GM10266 (cell line): Measurements from ENCODE around the gene ENAM.

Experiments used
- DNase-seq: peaks from one replicate; pipeline ENCODE4 v3.0.0; 2012; ENCODE audit errors: extremely low spot score
- TF ChIP-seq, protein P1 (sequence below): IDR thresholded peaks from 2 replicates; pipeline ENCODE4 v1.5.1; 2012; ENCODE audit warnings: mild to moderate bottlenecking, low read depth; ENCODE audit not compliant: control insufficient read depth, insufficient read depth; ENCODE audit errors: missing control alignments

ENAM gene

DNA sequence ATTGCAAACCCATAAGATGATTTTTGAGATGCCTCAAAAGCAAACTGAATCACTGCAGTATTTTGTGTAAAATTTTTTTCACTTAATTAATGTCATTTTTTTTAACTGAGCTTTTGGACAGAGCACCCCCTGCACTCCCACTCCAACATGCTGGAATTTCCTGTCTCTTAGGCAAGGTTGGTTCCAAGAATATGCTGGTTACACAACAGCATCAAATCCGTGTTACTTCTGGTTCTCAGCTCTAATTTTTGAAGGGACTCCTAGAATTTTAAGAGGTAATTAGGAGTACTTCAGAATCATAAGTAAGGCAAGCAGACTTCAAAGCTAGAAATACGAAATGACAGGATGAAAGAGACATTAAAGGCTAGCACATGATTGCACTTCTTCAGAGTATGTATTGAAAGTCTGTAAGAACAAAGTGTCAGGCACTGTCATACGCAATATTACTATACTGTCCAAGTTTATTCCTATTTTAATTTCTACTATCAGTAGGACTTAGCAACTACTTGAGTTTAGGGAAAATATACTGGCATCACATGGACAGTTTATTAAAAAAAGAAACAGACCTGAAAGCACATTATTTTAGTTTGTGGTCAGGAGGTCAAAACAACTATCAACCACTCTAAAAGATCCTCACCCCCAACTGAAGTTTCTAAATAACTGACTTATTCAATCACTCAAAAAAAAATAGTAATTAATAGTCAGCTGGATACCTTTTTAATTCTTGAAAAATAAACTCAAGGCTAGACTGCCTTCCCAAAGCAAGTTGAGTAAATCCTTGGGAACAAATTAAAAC is 39.4 kb downstream of the ENAM start:
- TF ChIP-seq, protein P1, sequence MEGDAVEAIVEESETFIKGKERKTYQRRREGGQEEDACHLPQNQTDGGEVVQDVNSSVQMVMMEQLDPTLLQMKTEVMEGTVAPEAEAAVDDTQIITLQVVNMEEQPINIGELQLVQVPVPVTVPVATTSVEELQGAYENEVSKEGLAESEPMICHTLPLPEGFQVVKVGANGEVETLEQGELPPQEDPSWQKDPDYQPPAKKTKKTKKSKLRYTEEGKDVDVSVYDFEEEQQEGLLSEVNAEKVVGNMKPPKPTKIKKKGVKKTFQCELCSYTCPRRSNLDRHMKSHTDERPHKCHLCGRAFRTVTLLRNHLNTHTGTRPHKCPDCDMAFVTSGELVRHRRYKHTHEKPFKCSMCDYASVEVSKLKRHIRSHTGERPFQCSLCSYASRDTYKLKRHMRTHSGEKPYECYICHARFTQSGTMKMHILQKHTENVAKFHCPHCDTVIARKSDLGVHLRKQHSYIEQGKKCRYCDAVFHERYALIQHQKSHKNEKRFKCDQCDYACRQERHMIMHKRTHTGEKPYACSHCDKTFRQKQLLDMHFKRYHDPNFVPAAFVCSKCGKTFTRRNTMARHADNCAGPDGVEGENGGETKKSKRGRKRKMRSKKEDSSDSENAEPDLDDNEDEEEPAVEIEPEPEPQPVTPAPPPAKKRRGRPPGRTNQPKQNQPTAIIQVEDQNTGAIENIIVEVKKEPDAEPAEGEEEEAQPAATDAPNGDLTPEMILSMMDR = no peak
- DNase-seq = no peak

DNA sequence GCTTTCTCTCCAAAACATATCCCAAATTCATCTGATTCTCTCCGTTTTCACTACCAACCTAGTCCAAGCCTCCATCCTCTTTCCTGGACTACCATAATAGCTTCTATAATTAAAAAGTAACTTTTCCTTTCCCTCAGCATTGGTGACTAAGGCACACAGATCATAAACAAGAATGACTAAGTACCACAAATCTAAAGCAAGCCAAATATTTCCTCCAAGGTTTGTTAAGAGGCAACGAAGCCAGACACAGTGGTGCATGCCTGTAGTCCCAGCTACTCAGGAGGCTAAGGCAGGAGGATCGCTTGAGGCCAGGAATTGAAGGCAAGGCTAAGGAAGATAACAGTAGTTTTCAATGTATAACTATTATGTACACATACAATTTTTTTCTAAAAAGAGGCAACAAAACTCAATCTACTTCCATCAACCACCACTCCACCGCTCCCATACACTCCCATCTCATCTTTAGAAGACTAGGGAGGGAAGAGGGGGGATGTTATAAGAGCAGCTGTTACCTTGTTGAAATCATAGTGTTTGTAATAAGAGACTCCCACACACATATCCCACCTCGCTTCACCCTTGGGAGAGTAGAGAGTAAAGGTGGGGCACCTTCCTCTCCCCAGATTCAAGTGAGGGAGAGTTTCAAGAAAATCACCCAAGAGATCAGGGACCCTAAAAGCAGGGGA is 41.9 kb downstream of the ENAM start:
- no peak for DNase-seq
- TF ChIP-seq, protein P1 = no peak

DNA sequence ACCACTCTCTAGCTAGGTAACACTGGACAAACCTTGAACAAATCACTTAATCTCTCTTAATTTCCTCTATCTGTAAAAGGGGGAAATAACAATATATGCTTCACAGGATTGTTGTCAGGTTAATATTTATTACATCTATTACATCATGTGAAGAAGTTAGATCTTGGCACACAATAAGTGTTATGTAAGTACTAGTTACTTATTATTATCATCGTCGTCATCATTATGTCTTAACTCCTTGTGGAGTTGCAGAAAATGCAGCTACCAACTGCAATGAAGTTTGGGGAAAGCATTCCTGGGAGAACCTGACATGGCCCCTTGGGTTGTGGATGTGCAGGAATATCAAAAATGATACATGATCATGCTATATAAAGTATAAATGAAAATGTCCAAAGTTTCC is 42.5 kb downstream of the ENAM start:
- DNase-seq = no peak
- TF ChIP-seq, protein P1 = no peak

DNA sequence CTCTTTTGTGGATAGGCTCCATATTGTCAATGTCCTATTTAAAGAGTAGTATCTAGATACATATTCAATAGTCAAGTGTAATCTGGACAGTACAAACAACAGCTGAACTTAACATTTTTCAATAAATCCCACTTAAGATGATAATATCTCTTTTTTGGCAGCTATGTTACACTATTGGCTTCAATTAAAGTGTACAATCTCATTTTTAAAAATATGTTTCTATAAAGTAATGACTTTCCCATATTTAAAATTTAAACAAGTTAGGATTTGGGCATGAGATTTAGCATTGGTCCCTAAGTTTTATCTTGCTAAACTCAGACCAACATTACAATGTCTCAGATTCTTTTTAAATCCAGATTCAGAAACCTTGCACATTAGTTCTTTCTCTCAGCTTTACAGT is 45.6 kb downstream of the ENAM start:
- TF ChIP-seq, protein P1 = no peak
- no peak for DNase-seq

DNA sequence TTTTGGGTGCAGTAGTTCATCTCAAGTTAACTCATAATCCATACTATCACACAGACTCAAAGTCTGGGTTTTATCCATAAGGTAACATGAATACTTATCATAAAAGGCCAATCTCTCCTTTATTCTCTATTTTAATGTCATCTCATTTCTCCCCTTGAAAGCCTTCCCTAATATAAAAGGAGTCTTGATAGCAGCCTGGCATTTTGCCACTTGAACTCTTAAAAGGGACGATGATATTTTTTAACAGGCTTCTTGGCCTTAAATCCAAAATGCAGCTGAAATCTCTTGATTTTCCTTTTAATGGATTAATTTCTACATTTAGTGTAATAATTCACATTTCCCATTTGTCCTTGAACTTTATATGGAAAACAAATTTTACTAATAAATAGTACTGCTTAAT is 46.2 kb downstream of the ENAM start:
- DNase-seq = no peak
- TF ChIP-seq, protein P1 = no peak

DNA sequence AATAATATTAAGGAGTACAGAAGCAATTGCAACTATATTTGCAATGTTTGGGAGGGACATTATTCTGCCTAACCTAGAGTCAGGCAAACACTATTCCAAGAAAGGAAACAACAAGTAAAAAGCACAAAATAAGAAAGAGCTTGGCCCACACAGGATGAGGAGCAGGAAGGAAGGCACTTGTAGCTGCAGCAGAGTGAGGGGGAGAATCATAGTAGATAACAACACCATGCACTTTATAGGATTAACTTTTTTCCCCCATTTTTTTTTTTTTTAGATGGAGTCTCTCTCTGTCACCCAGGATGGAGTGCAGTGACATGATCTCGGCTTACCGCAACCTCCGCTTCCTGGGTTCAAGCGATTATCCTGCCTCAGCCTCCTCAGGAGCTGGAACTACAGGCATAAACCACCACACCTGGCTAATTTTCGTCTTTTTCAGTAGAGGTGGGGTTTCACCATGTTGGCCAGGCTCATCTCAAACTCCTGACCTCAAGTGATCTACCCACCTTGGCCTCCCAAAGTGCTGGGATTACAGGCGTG is 48.1 kb downstream of the ENAM start:
- no peak for DNase-seq
- TF ChIP-seq, protein P1 = no peak
